IPS-18c (cell line): ENCODE measurements around the gene TBL3.
"Not testable (repeated sequence)": the region's sequence is repeated elsewhere in the genome, so short reads cannot be mapped to it uniquely, and the experiment has no call there.

Experiments used
- H3K4me3 ChIP-seq: 2 replicates; pipeline ENCODE4 v1.7.0; 2013; ENCODE audit warnings: low read depth, mild to moderate bottlenecking, low read length, moderate library complexity; ENCODE audit not compliant: insufficient read depth
- H3K9me3 ChIP-seq: one replicate; pipeline ENCODE4 v1.6.1; 2013; ENCODE audit warnings: mild to moderate bottlenecking, low read length, moderate library complexity; ENCODE audit not compliant: control insufficient read depth, insufficient read depth

TBL3 gene

GRCh38 chr16:1941162-1942046, 30.4 kb upstream of the TBL3 start:
- no peaks in the 10 kb centered on the region for H3K9me3 ChIP-seq
- H3K4me3 ChIP-seq: no peak overlapping the region; the same call in 1 of the 2 replicates

GRCh38 chr16:1942047-1942809, 29.6 kb upstream of the TBL3 start:
- Histone ChIP-seq H3K9me3 (no peaks in the 10 kb centered on the region), H3K4me3 (peak overlapping the region; percentile 94)

GRCh38 chr16:1942810-1943726, 28.8 kb upstream of the TBL3 start, which contains the start of gene MSRB1:
Gene MSRB1 (minus strand): TSS chr16:1943199. CDS start chr16:1943156, 43 bp downstream.
- Histone ChIP-seq H3K9me3 (no peaks in the 10 kb centered on the region), H3K4me3 (peak within 1 kb of the TSS; percentile 94)

- H3K4me3 ChIP-seq: no peak overlapping the region
- H3K9me3 ChIP-seq: no peaks in the 10 kb centered on the region
Measured at GRCh38 chr16:1944612-1945199, 27.1 kb upstream of the TBL3 start.

- no peak overlapping the region for H3K4me3 ChIP-seq
- H3K9me3 ChIP-seq: no peaks in the 10 kb centered on the region
Measured at GRCh38 chr16:1945559-1946391, 26.1 kb upstream of the TBL3 start.

- H3K4me3 ChIP-seq: no peak overlapping the region
- no peaks in the 10 kb centered on the region for H3K9me3 ChIP-seq
Measured at GRCh38 chr16:1946495-1947368, 25.1 kb upstream of the TBL3 start.

- Histone ChIP-seq H3K4me3 (no peak overlapping the region), H3K9me3 (no peaks in the 10 kb centered on the region)
Measured at GRCh38 chr16:1947369-1947670, 24.5 kb upstream of the TBL3 start.

- H3K4me3 ChIP-seq: no peak overlapping the region
- no peaks in the 10 kb centered on the region for H3K9me3 ChIP-seq
Measured at GRCh38 chr16:1949507-1949906, 22.3 kb upstream of the TBL3 start.

- no peak overlapping the region for H3K4me3 ChIP-seq
- no peaks in the 10 kb centered on the region for H3K9me3 ChIP-seq
Measured at GRCh38 chr16:1950047-1950446, 21.8 kb upstream of the TBL3 start.

GRCh38 chr16:1950559-1950958, 21.3 kb upstream of the TBL3 start:
- H3K9me3 ChIP-seq: no peaks in the 10 kb centered on the region
- H3K4me3 ChIP-seq: no peak overlapping the region

GRCh38 chr16:1953734-1954133, 18.1 kb upstream of the TBL3 start:
- H3K9me3 ChIP-seq: no peaks in the 10 kb centered on the region
- no peak overlapping the region for H3K4me3 ChIP-seq

GRCh38 chr16:1957434-1958142, 14.3 kb upstream of the TBL3 start:
- H3K4me3 ChIP-seq, H3K9me3 ChIP-seq: not testable (repeated sequence)

GRCh38 chr16:1958143-1958491, 13.7 kb upstream of the TBL3 start:
- H3K4me3 ChIP-seq, H3K9me3 ChIP-seq: not testable (repeated sequence)

- peak overlapping the region; percentile 84 for H3K4me3 ChIP-seq
- peaks cover 2% of the 10 kb centered on the region for H3K9me3 ChIP-seq
Measured at GRCh38 chr16:1958715-1959268, 13.1 kb upstream of the TBL3 start.
